ENCODE results near the gene OSBPL8. TPM values are rescaled to one million over a fixed set of nuclear protein-coding genes. Genes with fewer than 3 reads are reported as not detected.

Gene OSBPL8
- total RNA-seq, 1 experiment from 2014 or later = 81.7 TPM

GRCh38 chr12:76329606-76330005 lies 230.0 kb downstream of the OSBPL8 start (continued):
- TF ChIP-seq ZNF425 (CRISPR knock-in tag; conservative IDR thresholded peaks at IDR 0.05) (no peak), IRF2 (CRISPR knock-in tag; IDR thresholded peaks at IDR 0.05; ENCODE audit: borderline replicate concordance, low read depth) (no peak), ZNF219 (CRISPR knock-in tag; IDR thresholded peaks at IDR 0.05; ENCODE audit: borderline replicate concordance) (no peak), STAT6 (CRISPR knock-in tag; conservative IDR thresholded peaks at IDR 0.05; ENCODE audit: low read depth) (no peak), NR3C1 (CRISPR knock-in tag; conservative IDR thresholded peaks at IDR 0.05; ENCODE audit: low read depth) (no peak), NFATC4 (CRISPR knock-in tag; IDR thresholded peaks at IDR 0.05) (no peak), MXD4 (CRISPR knock-in tag; IDR thresholded peaks at IDR 0.05; ENCODE audit: borderline replicate concordance) (no peak)
- TF ChIP-seq, protein P1, sequence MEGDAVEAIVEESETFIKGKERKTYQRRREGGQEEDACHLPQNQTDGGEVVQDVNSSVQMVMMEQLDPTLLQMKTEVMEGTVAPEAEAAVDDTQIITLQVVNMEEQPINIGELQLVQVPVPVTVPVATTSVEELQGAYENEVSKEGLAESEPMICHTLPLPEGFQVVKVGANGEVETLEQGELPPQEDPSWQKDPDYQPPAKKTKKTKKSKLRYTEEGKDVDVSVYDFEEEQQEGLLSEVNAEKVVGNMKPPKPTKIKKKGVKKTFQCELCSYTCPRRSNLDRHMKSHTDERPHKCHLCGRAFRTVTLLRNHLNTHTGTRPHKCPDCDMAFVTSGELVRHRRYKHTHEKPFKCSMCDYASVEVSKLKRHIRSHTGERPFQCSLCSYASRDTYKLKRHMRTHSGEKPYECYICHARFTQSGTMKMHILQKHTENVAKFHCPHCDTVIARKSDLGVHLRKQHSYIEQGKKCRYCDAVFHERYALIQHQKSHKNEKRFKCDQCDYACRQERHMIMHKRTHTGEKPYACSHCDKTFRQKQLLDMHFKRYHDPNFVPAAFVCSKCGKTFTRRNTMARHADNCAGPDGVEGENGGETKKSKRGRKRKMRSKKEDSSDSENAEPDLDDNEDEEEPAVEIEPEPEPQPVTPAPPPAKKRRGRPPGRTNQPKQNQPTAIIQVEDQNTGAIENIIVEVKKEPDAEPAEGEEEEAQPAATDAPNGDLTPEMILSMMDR (IDR thresholded peaks at IDR 0.05) = no peak
- TF ChIP-seq, protein P2, sequence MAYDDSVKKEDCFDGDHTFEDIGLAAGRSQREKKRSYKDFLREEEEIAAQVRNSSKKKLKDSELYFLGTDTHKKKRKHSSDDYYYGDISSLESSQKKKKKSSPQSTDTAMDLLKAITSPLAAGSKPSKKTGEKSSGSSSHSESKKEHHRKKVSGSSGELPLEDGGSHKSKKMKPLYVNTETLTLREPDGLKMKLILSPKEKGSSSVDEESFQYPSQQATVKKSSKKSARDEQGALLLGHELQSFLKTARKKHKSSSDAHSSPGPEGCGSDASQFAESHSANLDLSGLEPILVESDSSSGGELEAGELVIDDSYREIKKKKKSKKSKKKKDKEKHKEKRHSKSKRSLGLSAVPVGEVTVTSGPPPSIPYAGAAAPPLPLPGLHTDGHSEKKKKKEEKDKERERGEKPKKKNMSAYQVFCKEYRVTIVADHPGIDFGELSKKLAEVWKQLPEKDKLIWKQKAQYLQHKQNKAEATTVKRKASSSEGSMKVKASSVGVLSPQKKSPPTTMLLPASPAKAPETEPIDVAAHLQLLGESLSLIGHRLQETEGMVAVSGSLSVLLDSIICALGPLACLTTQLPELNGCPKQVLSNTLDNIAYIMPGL (CRISPR knock-in tag; IDR thresholded peaks at IDR 0.05) = no peak

- ChIA-PET CTCF (no interaction called here), POLR2A (no interaction called here)
- peaks cover 21% of the 10 kb centered on the region for H3K36me3 Mint-ChIP-seq
- H3K27me3 Mint-ChIP-seq (ENCODE audit: low read depth) = no peaks in the 10 kb centered on the region
- no peak overlapping the region for H3K4me3 Mint-ChIP-seq
- TF ChIP-seq ZBTB21 (CRISPR knock-in tag; IDR thresholded peaks at IDR 0.05; ENCODE audit: borderline replicate concordance) (no peak), TP53 (CRISPR knock-in tag; IDR thresholded peaks at IDR 0.05) (no peak)
- TF ChIP-seq, protein P3, sequence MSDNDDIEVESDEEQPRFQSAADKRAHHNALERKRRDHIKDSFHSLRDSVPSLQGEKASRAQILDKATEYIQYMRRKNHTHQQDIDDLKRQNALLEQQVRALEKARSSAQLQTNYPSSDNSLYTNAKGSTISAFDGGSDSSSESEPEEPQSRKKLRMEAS (CRISPR knock-in tag; IDR thresholded peaks at IDR 0.05) = no peak
- TF ChIP-seq, protein P4, sequence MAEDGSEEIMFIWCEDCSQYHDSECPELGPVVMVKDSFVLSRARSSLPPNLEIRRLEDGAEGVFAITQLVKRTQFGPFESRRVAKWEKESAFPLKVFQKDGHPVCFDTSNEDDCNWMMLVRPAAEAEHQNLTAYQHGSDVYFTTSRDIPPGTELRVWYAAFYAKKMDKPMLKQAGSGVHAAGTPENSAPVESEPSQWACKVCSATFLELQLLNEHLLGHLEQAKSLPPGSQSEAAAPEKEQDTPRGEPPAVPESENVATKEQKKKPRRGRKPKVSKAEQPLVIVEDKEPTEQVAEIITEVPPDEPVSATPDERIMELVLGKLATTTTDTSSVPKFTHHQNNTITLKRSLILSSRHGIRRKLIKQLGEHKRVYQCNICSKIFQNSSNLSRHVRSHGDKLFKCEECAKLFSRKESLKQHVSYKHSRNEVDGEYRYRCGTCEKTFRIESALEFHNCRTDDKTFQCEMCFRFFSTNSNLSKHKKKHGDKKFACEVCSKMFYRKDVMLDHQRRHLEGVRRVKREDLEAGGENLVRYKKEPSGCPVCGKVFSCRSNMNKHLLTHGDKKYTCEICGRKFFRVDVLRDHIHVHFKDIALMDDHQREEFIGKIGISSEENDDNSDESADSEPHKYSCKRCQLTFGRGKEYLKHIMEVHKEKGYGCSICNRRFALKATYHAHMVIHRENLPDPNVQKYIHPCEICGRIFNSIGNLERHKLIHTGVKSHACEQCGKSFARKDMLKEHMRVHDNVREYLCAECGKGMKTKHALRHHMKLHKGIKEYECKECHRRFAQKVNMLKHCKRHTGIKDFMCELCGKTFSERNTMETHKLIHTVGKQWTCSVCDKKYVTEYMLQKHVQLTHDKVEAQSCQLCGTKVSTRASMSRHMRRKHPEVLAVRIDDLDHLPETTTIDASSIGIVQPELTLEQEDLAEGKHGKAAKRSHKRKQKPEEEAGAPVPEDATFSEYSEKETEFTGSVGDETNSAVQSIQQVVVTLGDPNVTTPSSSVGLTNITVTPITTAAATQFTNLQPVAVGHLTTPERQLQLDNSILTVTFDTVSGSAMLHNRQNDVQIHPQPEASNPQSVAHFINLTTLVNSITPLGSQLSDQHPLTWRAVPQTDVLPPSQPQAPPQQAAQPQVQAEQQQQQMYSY (CRISPR knock-in tag; IDR thresholded peaks at IDR 0.05) = no peak
- peaks cover 28% of the 10 kb centered on the region for H3K9me3 Mint-ChIP-seq
- no peak for ATAC-seq
- H3K27ac Mint-ChIP-seq = no peak overlapping the region
- no peaks in the 10 kb centered on the region for H3K4me1 Mint-ChIP-seq
- DNase-seq (ENCODE audit: low spot score) = no peak
Measured at GRCh38 chr12:76329159-76329558, 230.4 kb downstream of the OSBPL8 start.

Measured in WTC11 (cell line).